WTC11 (cell line): ENCODE results near the gene ARMH2.
"Not testable (repeated sequence)": the region's sequence is repeated elsewhere in the genome, so short reads cannot be mapped to it uniquely, and the experiment has no call there.

Experiments used
- TF ChIP-seq, protein P1 (sequence below): fragments of 200-600 bp; IDR thresholded peaks from 2 replicates; pipeline ENCODE4 v1.8.0; 2022; ENCODE audit warnings: antibody characterized with exemption
- TF ChIP-seq, protein P2 (sequence below): sonication (generic); formaldehyde crosslinking; IDR thresholded peaks from 2 replicates; pipeline ENCODE4 v1.8.0; 2023; ENCODE audit warnings: mild to moderate bottlenecking, missing genetic modification reagents

DNA sequence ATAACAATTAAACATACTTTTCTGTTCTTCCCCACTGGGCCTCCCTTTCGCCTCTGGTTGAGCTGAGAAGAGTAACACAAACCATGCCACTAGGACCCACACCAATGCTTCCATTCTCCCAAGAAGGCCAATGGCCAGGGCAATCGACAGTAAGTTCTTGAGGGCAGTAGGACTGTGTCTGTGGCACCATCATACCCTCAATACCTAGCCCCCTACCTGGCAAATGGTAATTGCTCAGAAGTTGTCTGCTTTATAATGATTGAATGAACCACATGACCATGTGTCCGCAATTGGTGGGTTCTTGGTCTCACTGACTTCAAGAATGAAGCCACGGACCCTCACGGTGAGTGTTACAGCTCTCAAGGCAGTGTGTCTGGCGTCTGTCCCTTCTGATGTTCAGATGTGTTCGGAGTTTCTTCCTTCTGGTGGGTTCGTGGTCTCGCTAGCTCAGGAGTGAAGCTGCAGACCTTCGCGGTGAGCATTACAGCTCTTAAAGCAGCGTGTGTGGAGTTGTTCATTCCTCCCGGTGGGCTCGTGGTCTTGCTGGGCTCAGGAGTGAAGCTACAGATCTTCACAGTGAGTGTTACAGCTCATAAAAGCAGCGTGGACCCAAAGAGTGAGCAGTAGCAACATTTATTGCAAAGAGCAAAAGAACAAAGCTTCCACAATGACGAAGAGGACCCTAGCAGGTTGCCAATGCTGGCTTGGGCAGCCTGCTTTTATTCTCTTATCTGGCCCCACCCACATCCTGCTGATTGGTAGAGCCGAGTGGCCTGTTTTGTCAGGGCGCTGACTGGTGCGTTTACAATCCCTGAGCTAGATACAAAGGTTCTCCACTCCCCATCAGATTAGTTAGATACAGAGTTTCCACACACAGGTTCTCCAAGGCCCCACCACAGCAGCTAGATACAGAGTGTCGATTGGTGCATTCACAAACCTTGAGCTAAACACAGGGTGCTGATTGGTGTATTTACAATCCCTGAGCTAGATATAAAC, 33.6 kb downstream of the ARMH2 start:
- TF ChIP-seq, protein P1, sequence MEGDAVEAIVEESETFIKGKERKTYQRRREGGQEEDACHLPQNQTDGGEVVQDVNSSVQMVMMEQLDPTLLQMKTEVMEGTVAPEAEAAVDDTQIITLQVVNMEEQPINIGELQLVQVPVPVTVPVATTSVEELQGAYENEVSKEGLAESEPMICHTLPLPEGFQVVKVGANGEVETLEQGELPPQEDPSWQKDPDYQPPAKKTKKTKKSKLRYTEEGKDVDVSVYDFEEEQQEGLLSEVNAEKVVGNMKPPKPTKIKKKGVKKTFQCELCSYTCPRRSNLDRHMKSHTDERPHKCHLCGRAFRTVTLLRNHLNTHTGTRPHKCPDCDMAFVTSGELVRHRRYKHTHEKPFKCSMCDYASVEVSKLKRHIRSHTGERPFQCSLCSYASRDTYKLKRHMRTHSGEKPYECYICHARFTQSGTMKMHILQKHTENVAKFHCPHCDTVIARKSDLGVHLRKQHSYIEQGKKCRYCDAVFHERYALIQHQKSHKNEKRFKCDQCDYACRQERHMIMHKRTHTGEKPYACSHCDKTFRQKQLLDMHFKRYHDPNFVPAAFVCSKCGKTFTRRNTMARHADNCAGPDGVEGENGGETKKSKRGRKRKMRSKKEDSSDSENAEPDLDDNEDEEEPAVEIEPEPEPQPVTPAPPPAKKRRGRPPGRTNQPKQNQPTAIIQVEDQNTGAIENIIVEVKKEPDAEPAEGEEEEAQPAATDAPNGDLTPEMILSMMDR, result not testable (repeated sequence)
- TF ChIP-seq, protein P2, sequence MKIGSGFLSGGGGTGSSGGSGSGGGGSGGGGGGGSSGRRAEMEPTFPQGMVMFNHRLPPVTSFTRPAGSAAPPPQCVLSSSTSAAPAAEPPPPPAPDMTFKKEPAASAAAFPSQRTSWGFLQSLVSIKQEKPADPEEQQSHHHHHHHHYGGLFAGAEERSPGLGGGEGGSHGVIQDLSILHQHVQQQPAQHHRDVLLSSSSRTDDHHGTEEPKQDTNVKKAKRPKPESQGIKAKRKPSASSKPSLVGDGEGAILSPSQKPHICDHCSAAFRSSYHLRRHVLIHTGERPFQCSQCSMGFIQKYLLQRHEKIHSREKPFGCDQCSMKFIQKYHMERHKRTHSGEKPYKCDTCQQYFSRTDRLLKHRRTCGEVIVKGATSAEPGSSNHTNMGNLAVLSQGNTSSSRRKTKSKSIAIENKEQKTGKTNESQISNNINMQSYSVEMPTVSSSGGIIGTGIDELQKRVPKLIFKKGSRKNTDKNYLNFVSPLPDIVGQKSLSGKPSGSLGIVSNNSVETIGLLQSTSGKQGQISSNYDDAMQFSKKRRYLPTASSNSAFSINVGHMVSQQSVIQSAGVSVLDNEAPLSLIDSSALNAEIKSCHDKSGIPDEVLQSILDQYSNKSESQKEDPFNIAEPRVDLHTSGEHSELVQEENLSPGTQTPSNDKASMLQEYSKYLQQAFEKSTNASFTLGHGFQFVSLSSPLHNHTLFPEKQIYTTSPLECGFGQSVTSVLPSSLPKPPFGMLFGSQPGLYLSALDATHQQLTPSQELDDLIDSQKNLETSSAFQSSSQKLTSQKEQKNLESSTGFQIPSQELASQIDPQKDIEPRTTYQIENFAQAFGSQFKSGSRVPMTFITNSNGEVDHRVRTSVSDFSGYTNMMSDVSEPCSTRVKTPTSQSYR (CRISPR knock-in tag), result not testable (repeated sequence)
